DMS53 treated with DMSO at 0.1 percent for 48 hours (cell line): Measurements from ENCODE around the gene MT1E.
"Not testable (repeated sequence)": the region's sequence is repeated elsewhere in the genome, so short reads cannot be mapped to it uniquely, and the experiment has no call there.

Source experiments
- DNase-seq: peaks from one replicate; lab custom pipeline; 2025; ENCODE audit not compliant: unreplicated experiment; lab: John Stamatoyannopoulos, UW

Gene MT1E

DNA sequence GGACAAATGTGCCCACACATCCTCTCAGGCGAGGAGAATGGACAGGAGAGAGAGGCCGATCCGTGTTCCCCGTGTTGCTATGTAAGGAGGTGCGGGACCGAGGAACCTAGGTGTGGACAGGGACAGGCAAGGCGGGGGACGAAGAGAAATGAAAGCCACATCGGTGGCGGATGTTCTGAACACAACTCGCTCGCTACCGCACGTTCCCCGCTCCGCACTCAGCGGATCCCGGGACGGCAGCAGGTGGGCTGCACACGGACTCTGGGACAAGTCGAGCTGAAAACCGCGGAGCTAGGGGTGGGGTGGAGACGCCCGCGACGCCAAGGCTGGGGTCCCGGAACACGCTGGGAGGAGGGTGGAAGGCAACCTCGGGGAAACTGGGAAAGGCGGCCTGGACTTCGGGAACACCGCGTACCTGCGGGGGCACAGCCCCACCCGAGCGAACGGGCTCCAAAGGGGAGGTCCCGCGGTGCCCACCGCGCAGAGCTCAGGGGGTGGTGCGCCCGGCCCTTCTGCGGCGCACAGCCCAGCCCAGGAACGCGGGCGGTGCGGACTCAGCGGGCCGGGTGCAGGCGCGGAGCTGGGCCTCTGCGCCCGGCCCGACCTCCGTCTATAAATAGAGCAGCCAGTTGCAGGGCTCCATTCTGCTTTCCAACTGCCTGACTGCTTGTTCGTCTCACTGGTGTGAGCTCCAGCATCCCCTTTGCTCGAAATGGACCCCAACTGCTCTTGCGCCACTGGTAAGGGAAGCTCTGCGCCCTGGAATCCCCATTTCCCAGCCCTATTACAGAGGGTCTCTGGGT is at the start of gene MT1E:
Gene MT1E, plus strand, starts transcription at position 642 of the 803 bp plus-strand sequence. Its CDS starts 71 bp downstream, at position 713.
- DNase-seq, result peak; percentile 56

DNA sequence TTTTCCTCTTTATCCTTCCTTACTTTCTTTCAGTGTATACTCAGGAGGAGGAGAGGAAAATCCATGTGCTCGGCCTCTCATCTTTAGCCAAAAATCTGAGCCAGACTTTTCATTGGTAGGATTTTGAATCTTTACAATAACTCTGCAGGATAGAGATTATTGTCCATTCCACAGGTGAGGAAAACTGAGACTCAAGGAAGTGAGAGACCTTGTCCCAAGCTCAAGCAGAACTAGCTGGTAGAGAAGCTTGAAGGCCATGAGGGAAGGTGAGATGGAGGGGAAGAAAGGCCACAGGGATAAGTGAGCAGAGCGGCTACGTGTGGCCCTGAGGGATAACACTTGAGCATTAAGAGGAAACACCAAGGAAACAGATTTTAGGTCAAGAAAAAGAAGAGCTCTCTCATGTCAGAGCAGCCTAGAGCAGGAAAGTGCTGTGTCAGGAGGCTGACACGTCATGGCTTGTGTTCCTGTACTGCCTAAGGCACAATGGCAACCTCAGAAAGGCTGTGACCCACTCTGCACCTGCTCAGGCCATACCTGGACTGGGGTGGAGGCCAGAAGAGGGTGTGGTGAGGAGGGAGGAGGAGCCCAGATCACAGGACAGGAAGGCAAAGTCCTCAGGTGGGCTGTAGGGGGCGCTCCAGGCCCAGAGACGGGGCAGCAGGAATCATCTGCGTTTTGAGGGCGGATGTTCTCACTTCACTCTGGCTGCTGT is 48.8 kb upstream of the MT1E start:
- peak; percentile 92 for DNase-seq

DNA sequence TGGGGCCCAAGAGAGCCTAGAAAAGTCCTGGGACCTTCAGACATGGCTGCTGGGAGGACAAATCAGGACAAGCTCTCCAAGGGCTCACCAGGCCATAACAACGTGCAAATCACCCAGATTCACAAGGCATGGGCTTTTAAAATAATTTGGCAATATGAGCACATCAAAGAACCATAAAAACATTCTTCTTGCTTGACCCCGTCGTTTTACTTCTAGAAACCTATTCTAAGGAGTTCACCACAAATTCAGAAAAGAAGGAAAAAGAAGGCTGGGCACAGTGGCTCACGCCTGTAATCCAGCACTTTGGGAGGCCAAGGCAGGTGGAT is 48.3 kb upstream of the MT1E start:
- no peak for DNase-seq

DNA sequence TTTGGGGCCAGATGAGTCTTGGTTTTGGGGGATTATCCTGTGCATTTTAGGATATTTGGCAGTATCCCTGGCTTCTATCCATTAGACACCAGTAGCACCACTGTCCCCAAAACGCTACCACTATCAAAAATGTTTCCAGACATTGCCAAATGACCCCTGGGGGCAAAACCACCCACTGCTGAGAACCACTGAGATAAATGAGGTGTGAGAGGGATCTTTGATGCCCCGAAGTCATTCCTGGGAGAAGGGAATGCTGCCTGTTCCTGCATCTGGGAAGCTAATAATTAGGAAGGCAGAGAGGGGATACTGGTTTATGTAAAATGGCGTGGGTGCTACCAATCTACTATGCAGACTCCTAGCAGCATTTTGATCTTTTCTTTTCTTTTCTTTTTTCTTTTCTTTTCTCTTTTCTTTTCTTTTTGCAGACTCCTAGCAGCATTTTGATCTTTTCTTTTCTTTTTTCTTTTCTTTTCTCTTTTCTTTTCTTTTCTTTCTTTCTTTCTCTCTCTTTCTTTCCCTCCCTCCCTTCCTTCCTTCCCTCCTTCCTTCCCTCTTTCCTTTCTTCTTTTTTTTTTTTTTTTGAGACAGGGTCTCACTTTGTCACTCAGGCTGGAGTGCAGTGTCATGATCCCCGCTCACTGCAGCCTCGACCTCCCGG is 45.1 kb upstream of the MT1E start:
- DNase-seq, result no peak

DNA sequence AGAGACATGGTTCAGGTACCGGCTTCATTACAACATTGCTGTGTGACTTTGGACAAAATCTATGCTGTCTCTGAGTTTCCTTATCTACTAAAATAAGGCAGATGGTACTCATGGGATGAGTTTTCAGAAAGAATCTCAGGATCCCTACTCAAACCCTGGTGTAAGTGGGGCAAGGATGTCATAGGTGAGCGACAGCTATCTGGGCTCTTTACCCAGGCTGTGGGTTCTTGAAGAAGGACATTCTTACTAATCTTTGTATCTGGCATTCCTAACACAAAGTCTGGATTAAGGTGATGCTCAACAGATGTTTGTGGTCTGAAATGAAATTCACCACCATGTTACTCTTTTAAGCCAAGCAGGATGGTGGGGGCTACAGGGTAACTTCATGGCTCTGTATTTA is 42.7 kb upstream of the MT1E start:
- not testable (repeated sequence) for DNase-seq

DNA sequence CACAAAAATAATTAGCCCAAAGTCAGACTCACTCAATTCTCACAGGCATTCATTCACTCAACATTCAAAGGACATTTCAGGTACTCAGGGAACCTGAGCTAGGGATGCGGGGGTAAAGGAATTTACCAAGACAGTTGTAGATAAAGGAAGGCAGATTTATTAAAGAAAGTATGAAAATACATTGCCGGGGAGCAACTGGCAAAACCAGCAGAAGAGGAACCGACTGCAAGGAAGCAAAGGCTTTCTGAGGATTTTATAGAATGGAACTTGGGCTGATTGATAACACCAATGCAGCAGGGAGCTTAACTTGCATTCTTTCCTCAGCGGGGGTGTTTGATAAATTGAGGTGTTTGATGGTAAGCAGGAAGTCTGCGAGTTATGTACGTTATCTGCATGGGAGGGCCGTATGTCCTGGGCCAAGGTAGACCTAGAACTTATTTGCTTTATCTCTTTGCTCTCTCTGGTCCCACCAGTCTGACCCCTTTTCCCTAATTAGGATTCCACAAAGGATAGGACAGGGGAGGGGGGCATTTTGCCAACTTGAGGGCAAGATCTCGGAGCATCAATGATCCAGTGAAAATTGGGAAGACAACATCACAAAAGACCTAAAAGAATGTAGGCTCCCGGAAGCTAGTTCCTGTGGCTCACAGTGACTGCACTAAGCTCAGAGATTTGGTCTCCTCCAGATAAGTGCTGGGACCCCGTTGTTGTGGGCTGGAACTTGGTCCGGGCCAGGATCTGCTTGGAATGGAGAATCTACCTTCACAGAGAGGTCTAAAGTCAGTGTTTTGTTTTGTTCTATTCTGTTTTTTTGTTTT is 42.0 kb upstream of the MT1E start:
- no peak for DNase-seq

DNA sequence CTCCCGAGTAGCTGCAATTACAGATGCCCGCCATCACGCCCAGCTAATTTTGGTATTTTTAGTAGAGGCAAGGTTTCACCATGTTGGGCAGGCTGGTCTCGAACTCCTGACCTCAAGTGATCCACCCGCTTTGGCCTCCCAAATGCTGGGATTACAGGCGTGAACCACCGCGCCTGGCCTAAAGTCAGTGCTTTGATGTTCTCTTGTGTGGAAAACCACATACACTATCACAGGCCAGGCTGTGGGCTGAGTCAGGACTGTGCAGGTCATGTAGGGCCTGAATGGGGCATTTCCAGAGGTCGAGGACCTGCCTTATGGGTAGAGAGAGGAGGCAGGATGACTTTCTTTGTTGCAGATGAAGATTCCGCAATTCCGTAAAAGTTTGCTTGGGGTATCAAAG is 41.3 kb upstream of the MT1E start:
- DNase-seq, result no peak

DNA sequence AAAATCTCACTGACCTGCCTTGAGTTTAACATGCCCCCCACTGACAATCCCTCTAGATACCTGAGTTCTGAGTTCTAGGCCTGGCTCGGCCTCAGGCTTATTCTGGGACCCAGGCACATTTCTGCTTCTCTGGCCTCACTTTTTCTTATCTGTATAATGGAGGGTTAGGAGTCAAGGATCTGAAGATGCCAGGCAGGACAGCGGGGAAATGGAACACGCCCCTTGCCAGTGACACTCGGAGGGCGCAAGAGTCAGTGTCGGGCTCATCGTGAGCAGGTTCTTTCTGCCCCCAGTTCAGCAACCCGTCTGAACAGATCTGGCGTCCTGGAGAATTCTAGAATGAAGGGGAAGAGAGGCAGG is 36.8 kb upstream of the MT1E start:
- peak; percentile 5 for DNase-seq

DNA sequence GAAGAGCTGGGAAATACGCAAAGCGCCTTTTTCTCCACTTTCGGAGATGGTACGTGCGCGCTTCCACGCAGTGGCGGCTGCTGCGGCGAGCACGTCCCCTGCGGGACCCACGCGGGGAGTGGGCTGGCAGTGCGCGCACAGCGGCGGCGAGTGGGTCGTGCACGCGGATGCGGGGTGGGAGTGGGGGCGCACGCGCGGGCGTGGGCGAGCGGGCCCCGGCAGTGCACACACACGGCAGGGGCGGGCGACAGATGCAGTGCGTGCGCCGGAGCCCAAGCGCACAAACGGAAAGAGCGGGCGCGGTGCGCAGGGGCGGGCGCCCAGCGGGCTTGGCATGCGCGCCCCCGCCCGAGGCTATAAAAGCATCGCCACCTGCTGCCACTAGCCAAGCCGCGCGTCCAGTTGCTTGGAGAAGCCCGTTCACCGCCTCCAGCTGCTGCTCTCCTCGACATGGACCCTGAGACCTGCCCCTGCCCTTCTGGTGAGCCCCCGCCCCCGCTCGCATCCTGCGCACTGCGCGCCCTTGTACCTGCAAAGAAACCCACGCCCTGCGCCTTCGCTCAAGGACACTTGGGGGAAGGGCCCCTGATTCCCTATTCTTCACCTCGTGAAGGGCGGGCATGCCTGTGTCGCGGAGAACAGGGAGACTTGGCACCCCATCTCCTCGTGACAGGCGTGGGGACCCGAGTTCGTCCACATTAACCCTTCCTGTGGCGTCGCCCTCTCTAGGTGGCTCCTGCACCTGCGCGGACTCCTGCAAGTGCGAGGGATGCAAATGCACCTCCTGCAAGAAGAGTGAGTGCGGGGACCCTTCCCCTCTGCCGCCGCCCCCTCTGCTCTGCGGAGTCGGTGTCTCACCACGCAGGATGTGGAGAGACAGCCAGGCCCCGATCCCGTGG is 36.2 kb upstream of the MT1E start, which contains the start of gene MT3:
Gene MT3, plus strand, starts transcription at position 388 of the 899 bp plus-strand sequence. Its CDS starts 63 bp downstream, at position 451.
- DNase-seq, result peak; percentile 15

DNA sequence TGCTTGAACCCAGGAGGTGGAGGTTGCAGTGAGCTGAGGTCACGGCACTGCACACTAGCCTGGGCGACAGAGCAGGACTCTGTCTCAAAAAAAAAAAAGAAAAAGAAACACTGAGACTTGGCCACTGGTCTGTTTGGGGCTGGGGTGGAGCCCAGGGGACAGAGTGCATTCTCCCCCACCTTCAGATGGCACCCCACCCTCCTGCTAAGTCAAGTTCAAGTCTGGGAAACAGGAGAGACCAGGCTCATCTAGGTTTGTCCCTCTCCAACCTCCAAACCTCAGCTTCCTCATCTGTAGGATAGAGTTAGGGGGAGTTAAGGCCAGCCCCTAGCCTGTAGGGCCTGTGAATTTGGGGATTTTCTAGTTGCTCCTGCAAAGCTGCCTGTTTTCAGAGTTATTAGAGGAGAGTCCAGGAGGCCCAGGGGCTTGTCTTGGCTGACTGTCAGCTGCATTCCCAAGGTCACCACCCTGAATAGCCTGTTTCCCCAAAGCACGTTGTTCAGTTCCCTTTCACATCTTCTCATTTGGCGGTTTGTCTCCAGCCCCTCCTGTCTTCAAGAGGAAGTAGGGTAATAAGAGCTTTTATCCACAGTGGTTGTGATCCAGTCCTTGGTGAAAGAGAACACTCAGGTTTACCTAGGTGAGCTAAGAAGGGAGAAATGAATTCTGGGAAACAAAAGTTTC is 34.1 kb upstream of the MT1E start:
- DNase-seq, result no peak

DNA sequence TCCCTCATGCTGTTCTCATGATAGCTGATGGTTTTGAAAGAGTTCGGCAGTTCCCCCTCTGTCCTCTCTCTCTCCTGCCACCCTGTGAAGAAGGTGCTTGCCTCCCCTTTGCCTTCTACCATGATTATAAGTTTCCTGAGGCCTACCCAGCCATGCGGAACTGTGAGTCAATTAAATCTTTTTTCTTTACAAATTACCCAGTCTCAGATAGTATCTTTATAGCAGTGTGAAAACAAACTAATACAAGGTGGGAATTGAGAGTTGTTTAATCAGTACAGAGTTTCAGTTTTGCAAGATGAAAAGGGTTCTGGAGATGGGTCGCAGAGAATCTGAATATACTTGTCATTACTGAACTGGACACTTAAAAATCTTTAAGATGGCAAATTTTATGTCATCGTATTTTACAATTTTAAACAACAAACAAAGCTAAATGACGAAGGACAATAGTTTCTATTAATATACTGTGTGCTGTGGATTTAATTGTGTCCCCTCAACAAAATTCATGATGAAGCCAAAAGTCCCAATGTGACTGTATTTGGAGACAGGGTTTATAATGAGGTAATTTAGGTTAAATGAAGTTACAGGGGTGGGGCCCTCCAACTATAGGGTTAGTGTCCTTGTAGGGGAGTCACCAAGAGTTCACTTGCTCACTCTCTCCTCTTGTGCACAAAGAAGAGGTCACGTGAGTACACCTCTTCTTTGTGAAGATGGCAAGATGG is 31.8 kb upstream of the MT1E start:
- DNase-seq, result no peak

DNA sequence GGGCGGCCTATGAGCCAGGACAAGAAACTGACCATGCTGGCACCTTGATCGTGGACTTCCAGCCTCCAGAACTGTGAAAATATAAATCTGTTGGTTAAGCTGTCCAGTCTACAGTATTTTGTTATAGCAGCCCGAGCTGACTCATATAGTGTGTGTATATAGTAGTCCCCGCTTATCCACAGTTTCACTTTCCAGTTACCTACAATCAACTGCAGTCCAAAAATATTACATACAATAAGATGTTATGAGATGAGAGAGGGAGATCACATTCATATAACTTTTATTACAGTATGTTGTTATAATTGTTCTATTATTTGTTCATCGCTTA is 31.3 kb upstream of the MT1E start:
- DNase-seq, result no peak

DNA sequence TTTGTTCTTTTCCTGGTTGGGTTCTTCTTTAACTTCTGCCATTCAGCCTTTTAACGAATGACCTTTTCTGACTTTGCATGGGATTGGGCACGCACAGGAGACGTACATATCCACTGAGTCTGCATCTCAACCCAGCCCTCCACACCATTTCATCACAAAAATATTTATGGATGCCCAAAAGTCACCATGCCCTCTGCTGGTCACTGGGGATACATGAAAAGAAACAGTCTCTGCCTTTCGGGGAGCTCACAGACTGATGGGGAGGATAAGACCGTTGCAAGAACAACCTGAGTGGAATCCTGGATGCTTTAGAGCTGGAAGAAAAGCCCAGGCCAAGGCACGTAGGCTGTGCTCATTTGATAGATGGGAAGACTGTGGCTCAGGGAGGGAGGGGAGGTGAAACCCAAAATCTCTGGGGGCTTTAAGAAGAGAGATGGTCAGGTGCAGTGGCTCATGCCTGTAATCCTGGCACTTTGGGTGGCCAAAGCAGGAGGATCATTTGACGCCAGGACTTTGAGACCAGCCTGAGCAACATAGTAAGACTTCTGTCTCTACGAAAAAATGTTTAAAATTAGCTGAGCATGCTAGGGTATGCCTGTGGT is 25.1 kb upstream of the MT1E start:
- peak; percentile 12 for DNase-seq

DNA sequence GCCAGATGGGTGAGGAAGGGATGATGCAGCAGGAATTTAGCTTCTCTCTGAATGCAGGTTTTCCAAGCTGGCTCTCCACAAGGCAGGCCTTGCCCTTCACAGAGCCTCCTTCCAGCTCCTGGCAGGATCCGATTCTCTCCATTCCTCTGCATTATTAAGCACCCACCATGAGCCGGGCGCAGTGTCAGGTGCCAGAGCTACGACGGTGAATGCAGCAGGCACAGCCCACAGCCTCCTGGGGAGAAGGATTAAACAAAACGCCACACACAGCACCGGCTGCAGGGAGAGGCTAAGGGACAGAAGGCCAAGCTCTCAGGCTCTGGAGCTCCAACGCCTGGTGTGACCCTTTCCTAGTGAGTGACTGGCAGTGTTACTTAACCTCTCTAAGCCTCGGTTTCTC is 24.3 kb upstream of the MT1E start:
- DNase-seq, result no peak

DNA sequence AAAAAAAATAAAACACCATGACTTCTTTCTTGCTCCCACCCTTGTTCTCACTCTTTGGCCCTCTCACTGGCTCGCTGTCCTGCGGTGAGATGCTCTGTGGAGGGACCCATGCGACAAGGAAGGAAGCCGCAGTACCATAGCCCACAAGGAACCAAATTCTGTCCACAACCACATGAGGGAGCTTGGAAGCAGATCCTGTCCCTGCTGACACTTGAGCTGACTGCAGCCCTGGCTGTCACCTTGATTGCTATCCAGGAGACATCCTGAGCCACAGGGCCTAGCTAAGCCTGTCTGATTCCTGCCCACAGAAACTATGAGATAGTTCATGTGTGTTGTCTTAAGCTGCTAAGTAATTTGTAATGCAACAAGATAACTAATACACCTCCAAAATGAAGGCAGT is 22.0 kb upstream of the MT1E start:
- peak; percentile 57 for DNase-seq

DNA sequence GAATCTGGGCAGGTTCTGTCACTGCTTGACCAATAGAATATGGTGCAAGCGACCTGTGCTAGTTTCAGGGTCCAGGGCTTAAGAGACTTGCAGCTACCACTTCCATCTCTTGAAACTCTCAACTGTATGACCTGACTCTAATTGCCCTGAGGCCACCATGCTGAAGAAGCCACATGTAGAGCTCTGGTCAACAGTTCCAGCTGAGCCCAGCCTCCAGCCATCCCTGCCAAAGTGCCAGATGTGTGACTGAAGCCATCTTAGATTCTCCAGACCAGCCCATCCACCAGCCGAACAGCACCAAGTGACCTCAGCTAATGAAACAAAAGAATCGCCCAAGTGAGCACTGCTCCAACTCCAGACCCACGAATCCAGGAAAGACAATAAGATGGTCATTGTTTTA is 20.6 kb upstream of the MT1E start:
- DNase-seq, result no peak

DNA sequence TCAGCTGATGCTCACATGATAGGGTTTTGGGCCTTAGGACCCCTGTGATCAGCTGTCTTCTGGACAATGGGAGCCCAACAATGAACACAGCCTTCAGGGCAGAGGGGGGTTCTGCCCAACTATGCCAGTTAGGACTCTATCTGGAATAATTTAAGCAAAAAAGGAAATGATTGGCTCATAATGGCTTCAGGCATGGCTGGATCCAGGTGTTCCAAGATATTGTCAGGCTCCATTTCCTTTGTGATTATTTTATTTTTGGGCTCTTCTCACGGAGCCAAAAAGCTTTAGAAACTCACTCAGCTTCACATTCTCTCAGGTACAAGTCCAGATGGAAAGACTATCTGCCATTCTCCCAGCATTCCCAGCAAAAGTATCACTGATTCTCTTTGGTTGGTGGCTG is 20.1 kb upstream of the MT1E start:
- no peak for DNase-seq

DNA sequence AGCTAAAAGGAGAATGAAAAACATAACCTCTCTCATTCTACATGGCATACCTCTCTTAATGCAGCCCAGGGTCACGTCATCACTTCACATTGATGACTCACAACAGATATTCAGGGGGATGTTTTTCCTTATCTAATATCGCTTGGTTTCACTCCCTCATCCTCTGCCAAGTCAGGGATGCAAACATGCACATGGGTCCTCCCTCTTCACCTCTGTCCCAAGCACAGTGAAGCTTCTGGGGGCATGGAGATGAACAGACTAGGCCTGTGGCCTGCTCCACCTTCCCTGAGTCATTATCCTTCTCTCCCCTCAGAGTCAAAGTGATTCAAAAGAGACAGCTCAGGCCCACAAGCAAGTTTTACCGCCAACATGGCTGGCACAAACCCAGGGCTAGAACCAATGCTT is 19.5 kb upstream of the MT1E start:
- no peak for DNase-seq
